ENCODE data around the gene VEPH1.

Gene VEPH1

DNA sequence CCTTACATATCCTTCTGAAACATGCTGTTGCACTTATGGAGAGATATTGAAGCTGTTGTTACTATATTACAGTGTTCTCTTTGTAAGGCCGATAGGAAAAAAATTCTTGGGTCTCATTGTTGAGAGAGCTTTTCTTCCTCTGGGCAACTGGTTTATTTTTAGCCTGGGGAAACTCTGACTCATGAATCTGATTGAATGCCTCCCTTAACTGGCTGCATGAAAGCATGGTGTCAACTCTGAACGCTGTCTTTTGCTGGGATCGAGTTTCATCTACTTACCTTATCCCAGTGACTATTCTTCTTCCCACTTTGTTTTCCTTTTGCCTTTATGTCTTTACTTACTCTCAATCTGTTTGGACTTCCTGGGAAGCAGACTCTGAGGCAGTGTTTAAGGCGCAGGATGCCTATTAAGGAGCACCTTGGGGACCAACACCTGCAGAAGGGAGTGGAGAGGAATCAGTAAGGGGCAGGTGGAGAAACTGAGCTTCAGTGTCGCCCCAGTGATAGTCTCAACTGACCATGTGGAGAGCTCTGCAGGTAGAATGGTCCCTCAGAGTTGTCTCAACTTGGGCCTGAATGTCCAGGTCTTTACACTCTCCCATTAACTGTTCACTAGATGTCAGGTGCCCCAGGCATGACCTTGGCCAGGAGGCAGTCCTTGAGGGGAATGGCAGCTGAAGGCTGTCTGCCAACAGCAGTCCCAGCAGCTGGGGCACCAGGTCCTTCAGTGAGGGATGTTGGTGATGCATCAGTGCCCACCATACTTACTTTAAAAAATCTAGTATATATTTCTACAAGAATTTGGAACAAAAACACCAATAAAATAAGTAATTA lies 254.4 kb downstream of the VEPH1 start:
- DNase-seq = peak; percentile 56

DNA sequence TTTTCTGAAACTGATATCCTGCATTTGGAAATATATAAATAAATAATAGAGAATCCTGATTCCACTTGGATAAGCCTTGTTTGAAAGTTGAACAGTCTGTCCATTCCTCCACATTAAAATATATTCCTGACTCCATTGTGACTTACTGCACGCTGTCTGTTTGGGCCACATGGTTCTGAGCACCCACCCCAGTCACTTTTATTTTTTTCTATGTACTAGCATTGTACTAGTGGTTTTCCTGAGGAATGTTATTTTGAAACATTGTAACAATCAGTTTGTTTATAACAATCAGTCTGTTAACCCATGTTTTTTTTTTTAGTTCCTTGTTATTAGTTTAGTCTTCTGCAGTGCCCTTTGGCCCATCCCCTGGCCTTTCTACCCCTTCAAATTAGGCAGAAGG lies 255.8 kb downstream of the VEPH1 start:
- DNase-seq = no peak

DNA sequence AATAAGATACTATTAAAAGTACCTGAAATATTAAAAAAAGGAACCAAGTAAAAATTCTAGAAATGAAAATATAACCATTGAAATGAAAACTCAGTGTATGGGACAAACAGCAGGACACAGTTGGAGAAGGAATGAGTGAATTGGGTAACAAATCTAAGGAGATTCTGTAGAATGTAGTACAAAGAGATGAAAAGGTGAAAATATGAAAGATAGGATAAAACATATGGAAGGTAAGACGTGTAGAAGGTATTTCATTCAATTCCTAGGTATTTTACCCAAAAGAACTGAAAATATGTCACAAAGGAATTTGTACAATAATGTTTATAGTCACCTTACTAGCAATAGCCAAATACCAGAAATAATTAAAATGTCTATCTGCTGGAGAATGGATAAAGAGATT lies 260.4 kb downstream of the VEPH1 start:
- DNase-seq = no peak

DNA sequence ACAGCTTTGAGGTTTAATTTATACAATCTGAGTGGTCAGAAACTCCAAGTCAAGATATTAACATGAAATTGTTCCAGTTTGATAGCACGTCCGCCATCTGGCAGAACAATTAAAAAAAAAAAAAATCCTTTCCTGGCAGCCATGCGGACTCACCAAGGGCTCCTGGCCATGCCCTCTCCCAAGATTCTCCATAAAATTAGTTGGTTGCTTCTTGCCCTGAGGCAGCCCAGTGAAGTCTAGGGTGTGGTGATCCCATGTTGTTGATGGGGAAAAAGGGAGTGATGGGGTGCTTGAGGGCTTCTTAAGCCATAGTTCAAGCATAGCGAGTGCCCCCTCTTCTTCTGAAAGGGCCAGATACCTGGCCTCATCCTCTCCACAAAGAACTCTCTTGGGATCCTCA lies 261.6 kb downstream of the VEPH1 start:
- no peak for DNase-seq

DNA sequence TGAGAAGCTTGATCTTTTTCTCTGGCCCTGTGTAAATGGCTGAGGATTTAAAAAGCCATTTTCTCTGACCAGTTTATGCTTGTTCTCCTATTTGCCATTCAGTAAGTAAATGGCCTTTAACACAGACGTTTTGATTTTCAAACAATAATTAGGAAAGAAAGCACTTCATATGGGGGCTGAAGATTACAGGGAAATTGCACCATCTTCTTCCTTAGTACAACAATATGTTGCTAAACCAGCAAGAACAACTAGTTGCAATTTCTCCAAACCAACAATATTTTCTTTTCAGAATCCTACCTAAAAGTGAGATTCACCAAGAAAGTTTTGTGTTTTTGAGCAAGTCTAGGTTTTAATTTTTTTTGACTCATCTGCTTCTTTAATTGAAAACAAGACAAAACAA lies 262.8 kb downstream of the VEPH1 start:
- DNase-seq = no peak

DNA sequence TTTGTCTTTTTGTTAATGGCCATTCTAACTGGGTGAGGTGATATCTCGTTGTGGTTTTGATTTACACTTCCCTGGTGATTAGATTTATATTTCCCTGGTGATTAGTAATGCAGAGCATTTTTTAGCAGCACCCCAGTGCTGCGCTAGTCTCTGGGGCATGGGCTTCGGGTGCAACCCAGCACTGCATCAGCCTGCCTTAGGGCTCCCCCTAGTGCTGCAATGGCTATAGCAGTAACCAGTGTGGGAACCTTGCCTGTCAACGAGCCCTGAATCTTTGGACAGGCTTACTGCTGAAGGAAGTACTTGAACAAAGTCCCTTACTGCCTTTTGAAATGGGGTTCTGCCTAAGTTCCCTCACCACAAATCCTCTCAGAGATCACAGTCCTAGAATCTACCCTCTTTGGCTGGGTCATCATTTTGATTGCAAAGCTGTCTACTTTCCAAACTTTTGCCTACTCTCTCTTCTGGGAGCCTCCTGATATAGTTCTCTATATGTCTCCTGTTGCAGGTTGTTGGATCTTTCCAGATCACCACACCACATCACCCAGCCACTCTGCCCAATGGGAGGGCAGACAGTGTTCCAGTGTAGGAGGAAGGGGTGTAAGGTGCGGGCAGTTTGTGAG lies 264.0 kb downstream of the VEPH1 start:
- no peak for DNase-seq

DNA sequence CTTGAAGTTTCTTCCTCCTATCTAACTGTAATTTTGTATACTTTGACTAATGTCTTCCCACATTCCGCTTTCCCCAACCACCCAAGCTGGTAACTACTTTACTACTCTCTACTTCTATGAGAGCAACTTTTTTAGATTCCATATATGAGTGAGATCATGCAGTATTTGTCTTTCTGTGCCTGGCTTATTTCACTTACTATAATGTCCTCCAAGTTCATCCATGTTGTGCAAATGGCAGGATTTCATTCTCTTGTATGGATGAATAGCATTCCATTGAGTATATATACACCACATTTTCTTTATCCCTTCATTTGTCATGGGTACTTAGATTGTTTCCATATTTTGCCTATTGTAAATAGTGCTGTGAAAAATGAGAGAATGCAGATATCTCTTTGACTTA lies 264.8 kb downstream of the VEPH1 start:
- no peak for DNase-seq

DNA sequence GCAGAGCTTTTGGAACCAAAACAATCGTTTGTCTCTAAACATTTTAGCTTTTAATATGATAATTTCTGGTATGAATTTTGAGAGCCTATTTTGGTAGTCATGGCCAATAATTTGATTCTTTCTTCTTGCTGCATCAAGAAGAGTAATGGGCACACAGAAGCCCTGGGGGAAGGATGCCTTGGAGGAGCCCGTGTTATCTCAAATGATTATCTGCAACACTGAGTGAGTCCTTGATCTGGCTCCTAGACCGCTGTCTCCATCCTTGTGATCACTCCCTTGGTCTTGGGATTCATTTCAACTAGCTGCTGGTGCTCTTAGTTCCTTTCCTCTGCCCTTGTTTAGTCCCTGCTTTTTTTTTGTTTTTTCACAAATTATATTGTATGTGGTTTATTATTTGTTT lies 265.3 kb downstream of the VEPH1 start:
- no peak for DNase-seq

DNA sequence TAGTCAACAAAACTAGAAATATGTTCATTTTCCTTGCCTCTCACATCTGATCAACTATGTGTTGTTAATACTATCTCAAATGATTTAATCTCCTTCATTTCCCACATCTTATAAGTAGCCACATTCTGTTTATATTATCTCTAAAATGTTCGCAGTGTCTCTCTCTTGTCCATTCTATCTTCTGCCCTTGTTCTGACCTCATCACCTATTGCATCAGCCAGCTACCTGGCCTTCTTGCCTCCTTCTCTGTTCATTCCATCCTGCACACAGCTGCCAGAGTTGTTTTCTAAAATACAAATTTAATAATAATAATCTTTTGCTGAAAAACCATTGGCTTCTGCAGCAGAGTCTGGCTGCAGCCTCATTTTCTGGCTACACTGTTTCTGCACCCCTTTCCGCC lies 267.9 kb downstream of the VEPH1 start:
- DNase-seq = no peak

DNA sequence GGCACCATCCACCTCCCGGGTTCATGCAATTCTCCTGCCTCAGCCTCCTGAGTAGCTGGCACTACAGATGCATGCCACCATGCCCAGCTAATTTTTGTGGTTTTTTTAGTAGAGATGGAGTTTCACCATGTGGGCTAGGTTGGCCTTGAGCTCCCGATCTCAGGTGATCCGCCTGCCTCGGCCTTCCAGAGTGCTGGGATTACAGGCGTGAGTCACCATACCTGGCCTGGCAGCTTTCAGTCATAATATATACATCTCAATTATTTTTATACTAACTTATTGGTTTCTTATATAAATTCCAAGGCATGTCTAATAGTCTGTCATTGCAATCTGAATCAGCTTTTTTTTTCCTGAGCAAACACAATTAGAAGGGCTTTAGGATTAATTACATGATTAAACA lies 269.3 kb downstream of the VEPH1 start:
- DNase-seq = no peak

DNA sequence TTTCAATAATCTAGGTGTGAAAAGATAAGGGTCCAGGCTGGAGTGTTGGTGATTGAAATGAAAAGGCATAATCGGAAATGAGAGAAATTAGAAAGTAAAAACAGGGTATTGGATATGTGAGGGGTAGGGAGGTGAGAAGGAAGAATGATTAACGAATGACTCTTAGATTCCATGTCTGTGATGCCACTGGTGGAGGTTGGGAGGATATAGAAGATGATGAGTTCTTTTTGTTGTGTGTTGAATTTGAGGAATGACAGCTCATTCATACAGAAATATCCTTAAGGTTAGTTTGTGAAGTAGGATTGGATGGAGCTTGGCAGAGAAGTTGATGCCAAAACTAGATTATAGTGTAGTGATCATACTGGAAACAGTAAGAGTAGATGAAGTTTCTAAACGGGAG lies 271.1 kb downstream of the VEPH1 start:
- no peak for DNase-seq

DNA sequence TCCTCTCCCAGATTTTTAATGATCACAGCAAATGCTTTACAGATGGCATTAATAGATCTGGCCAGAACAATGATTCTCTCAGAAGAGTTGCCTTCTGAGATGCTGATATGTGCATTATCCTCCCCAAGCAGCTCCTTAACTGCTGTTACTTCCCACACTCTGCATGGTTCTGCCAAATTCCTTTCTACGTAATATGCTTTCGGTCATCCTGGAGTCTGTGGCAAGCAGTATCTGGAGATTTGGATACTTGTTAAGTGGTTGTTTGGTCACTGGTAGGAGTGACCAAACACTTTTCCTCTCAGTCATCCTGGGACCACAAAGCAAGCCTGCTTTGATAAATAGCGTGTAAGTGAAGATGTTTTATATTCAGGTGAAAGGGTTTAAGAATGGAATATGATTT lies 272.1 kb downstream of the VEPH1 start:
- no peak for DNase-seq

DNA sequence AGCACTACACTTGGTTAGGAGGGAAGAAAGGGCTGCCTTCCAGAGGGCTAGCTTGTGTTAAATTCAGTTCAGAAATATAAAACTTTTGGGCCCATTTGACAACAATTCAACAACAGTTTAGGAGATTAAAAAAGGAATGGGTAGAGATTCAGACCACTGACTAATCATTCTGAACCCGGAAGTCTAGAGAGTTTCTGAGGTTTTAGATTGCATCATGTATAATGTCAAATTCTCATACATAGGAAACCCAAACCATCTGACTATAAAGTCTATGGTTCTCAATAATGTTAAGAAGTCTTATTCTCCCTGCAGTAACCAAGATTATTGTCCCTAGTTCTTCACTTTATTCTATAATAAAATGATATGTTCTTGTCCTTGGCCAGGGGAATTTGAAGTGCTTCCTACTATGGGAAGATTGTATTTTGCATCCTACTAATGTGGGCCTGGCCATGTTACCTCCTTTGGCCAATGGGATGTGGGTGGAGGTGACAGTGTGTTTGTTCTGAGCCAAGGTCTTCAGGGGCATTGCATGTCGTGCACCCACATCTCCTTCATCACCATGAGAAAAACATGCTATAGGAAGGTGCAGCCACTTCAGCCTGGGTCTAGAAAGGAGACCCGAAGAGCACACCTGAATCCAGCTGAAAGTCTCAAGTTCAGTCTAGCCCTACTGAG lies 276.9 kb downstream of the VEPH1 start:
- no peak for DNase-seq

DNA sequence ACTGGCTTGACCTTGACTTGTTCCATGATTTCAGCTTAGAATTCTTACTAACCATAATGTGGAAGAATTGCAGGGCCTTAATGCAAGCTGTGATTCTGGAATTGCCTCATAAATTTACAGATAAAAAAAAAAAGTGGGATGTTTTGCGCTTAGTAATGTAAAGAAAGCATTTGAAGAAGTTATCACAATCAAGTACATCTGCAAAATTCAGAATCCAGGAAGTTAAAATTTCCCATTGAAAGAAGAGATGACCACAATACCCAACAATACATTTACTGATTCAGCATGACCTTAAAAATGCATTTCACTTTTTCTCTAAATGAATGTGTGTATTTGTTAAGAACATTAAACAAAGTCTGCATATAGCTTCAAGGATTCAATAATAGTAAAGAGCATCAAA lies 278.2 kb downstream of the VEPH1 start:
- no peak for DNase-seq

DNA sequence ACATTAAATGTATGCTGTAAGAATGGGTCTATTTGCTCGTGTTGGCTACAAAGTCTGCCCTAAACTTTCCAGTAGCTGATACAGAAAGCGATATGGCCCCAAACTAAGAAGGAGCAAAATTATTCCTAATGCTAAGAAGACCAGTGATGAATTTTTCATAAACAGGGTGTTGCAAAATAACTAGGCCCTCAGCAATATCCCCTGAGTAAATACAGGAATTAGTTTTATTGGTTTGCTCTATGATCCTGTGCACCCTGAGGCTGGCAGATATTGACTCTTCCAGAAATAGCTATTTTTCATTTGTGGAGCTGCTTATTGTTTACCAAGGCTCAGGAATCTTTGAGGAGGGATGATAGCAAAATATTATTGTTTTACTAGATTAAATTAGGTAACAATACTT lies 282.3 kb downstream of the VEPH1 start:
- no peak for DNase-seq

DNA sequence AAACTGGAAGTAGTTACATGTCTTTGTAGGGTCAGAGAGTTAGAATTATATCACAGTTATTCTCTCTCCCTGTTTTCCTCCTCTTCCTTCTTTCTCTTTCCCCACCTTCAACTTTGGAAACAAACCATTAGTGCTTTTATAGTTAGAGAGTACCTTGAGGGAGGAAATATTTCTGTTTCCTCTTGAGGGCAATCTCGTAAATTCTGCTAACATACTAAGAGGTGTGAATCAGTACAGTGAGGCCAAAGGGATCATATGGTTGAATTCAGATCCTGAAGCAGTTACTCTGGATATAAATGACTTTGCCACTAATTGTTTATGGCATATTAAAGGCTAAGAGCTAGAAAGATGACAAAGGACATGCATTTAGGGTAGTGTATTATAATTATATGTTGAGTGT lies 283.0 kb downstream of the VEPH1 start:
- no peak for DNase-seq

DNA sequence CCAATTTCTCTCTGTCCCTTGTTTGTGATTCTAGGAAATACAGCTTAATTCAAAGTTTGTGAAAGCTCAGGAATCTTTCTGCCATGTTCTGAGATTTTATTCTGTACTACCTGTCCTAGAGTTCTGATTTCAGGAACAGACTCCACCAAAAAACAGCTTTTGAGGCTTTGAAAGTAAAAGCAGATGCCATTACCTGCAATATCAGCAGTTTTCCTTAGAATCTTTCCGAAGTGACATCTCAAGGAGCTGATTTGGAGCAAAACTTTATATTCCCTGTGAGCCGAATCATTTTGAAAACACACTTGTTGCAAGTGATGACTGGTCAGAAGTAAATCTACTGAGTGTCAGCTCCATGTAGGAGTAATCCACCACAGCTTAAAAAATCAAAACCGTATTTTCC lies 284.0 kb downstream of the VEPH1 start:
- DNase-seq = no peak
